Lung (tissue), 12 donors: ENCODE results near the gene GBP6. TPM values are rescaled to one million over a fixed set of nuclear protein-coding genes. Genes with fewer than 3 reads are reported as not detected.
"Not testable (repeated sequence)": the region's sequence is repeated elsewhere in the genome, so short reads cannot be mapped to it uniquely, and the experiment has no call there.

ENCODE experiments used
- ATAC-seq: fragments of 200-7000 bp; cut with Tn5 transposase; one replicate; pipeline ENCODE4 v1.9.1; 2020; ENCODE audit warnings: moderate number of reproducible peaks; ENCODE audit not compliant: insufficient read depth, low FRiP score
- DNase-seq, 3 donors: peaks; one replicate each; pipeline ENCODE4 v3.0.0-alpha.2; 2013 to 2017
- H3K27ac ChIP-seq, 2 donors: one replicate each; pipeline ENCODE4 v1.5.1; 2013; ENCODE audit warnings: mild to moderate bottlenecking in 2 of 2, moderate library complexity in 2 of 2, control low read depth in 1 of 2, inconsistent platforms in 1 of 2, low read depth in 1 of 2, low read length in 1 of 2
- H3K27me3 ChIP-seq, 3 donors: one replicate each; pipeline ENCODE4 v1.5.1; 2013; ENCODE audit warnings: low read length in 2 of 3; ENCODE audit not compliant: control insufficient read depth in 3 of 3, insufficient read depth in 3 of 3
- H3K36me3 ChIP-seq, 4 donors: one replicate each; pipeline ENCODE4 v1.5.1; 2013; ENCODE audit warnings: low read length in 4 of 4, mild to moderate bottlenecking in 1 of 4, moderate library complexity in 1 of 4; ENCODE audit not compliant: control insufficient read depth in 4 of 4, insufficient read depth in 4 of 4
- H3K4me1 ChIP-seq, 5 donors: one replicate each; pipeline ENCODE4 v1.5.1; 2013; ENCODE audit warnings: low read length in 5 of 5, mild to moderate bottlenecking in 2 of 5, moderate library complexity in 1 of 5; ENCODE audit not compliant: control insufficient read depth in 5 of 5, insufficient read depth in 5 of 5
- H3K4me3 ChIP-seq: one replicate; pipeline ENCODE4 v1.5.1; 2013; ENCODE audit warnings: mild to moderate bottlenecking, control low read depth, moderate library complexity
- H3K9ac ChIP-seq, 2 donors: one replicate each; pipeline ENCODE4 v1.5.1; 2013; ENCODE audit warnings: low read length in 2 of 2, control low read depth in 1 of 2; ENCODE audit not compliant: insufficient read depth in 1 of 2
- H3K9me3 ChIP-seq, 4 donors: one replicate each; pipeline ENCODE4 v1.5.1; 2013; ENCODE audit warnings: low read length in 3 of 4, mild to moderate bottlenecking in 1 of 4, moderate library complexity in 1 of 4; ENCODE audit not compliant: control insufficient read depth in 4 of 4, insufficient read depth in 3 of 4
- CTCF ChIP-seq: IDR thresholded peaks from 2 replicates; pipeline ENCODE4 v1.5.1; 2012; ENCODE audit warnings: mild to moderate bottlenecking; ENCODE audit errors: control extremely low read depth, extremely low read depth
- WGBS, 2 donors: extraction: QIAGEN DNeasy Blood & Tissue Kit; methylation state at CpG; one replicate each; pipeline ENCODE4 v1.1.7; 2013; 5-methylcytosine and 5-hydroxymethylcytosine counted together
- polyA plus RNA-seq, 2 donors: library from polyadenylated mRNA; stranded (reverse); fragments of 200-250 nt; gene quantifications; one replicate each; pipeline ENCODE4 v1.2.1, GENCODE V29; 2013
- total RNA-seq, 2 donors: library from RNA; depleted of rRNA in 1 of 2; stranded (reverse); fragments of >200 nt in 1 of 2; gene quantifications; one replicate each; pipeline ENCODE4 v1.2.1, GENCODE V29; 2014 to 2021
- donor health status: control.
- donor health status: control.
- donor health status: Bipolar disorder and iron deficiency.
- donor health status: healthy.
- donor health status: DM: yes; HTN: yes; CAD: no.

GBP6 gene
- total and polyA plus RNA-seq, 4 donors, result 0.61 to 1.3 (median 1.1) TPM

DNA sequence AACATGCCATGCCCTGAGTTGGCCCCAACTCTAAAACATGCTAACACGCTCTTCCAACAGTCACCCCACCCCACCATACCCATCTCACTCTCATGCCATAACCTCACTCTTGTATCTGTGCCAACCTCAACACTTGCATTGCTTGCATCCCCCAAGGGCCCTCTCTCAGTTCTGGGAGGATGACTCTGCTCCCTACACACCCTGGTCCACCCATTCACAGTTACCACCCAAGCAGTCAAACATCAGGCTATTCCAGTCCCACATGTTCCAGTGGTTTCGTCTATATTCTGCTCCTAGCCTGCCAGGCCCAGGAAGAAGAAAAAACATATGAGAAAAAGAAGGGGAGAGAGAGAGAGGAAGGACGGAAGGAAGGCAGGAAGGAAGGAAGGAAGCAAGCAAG is 31.0 kb downstream of the GBP6 start:
- H3K4me3 ChIP-seq, result no peak overlapping the region
- H3K9ac ChIP-seq, result no peak overlapping the region
- H3K27ac ChIP-seq, result no peak overlapping the region
- H3K27me3 ChIP-seq, result no peaks in the 10 kb centered on the region
- no peak for TF ChIP-seq CTCF
- peaks cover 0 to 6% (median 4%) of the 10 kb centered on the region in 4 donors for H3K9me3 ChIP-seq
- no peaks in the 10 kb centered on the region for H3K36me3 ChIP-seq
- WGBS, 2 donors, result 89% methylated on average over 3 of the region's 3 CpGs
- DNase-seq (no peak), ATAC-seq (no peak)
- H3K4me1 ChIP-seq, result no peaks in the 10 kb centered on the region

GRCh38 chr1:89396902-89397301 is 33.0 kb downstream of the GBP6 start:
- Histone ChIP-seq H3K4me3 (no peak overlapping the region), H3K27me3 (no peaks in the 10 kb centered on the region), H3K9ac (no peak overlapping the region), H3K9me3 (peaks cover 0 to 6% (median 4%) of the 10 kb centered on the region in 4 donors), H3K36me3 (no peaks in the 10 kb centered on the region), H3K27ac (no peak overlapping the region), H3K4me1 (no peaks in the 10 kb centered on the region)
- no peak for TF ChIP-seq CTCF
- DNase-seq (no peak), ATAC-seq (no peak)

GRCh38 chr1:89405275-89405929 is 41.5 kb downstream of the GBP6 start:
- no peak for ATAC-seq
- no peak for TF ChIP-seq CTCF
- no peaks in the 10 kb centered on the region for H3K9me3 ChIP-seq
- no peaks in the 10 kb centered on the region for H3K27me3 ChIP-seq
- no peak for DNase-seq
- WGBS, 2 donors, result 91 to 95% methylated on average over 11 of the region's 11 CpGs
- H3K36me3 ChIP-seq, result no peaks in the 10 kb centered on the region
- H3K9ac ChIP-seq, result no peak overlapping the region
- no peak overlapping the region for H3K4me3 ChIP-seq
- H3K4me1 ChIP-seq, result no peaks in the 10 kb centered on the region
- no peak overlapping the region for H3K27ac ChIP-seq

DNA sequence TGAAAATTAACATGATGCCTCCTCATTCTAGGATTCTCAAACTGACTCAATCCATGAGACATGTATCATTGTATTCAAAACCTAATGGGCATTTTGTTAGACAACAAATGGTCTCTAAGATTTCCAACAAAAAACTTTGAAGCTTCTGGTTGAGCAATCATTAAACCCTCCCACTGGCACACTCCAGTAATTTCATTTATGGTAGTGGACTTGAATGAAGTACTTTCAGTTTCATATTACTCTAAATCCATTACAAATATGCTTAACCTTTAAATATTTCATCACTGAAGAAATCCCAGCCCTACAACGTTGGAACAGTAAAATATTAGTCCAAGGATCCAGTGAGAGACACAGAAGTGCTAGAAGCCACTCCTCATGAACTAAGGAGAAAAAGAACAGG is 43.5 kb downstream of the GBP6 start:
- DNase-seq, result peak in 2 of 3 donors; percentile 66 to 83
- H3K4me1 ChIP-seq, result no peaks in the 10 kb centered on the region
- peak overlapping the region in 1 of 2 donors; percentile 59 for H3K9ac ChIP-seq
- H3K27me3 ChIP-seq, result no peaks in the 10 kb centered on the region
- TF ChIP-seq CTCF, result no peak
- no peaks in the 10 kb centered on the region for H3K9me3 ChIP-seq
- peak; percentile 80 for ATAC-seq
- no peak overlapping the region for H3K4me3 ChIP-seq
- peak overlapping the region in 1 of 2 donors; percentile 75 for H3K27ac ChIP-seq
- 0% methylated on average over 1 of the region's 1 CpG for WGBS, 2 donors
- no peaks in the 10 kb centered on the region for H3K36me3 ChIP-seq

GRCh38 chr1:89407768-89408167 is 43.9 kb downstream of the GBP6 start:
- not testable (repeated sequence) for H3K9me3 ChIP-seq, H3K4me1 ChIP-seq, H3K27me3 ChIP-seq, H3K36me3 ChIP-seq
- 7 to 28% methylated on average over 2 of the region's 2 CpGs for WGBS, 2 donors
- peak overlapping the region; percentile 20 for H3K4me3 ChIP-seq
- H3K27ac ChIP-seq, result peak overlapping the region; percentile 44 to 75
- peak overlapping the region in 1 of 2 donors; percentile 59 for H3K9ac ChIP-seq
- DNase-seq, result peak in 2 of 3 donors; percentile 4 to 11
- ATAC-seq, result peak; percentile 22
